Loucy (cell line): Measurements from ENCODE around the gene GABRR1.

Experiments used
- H2AFZ ChIP-seq: fragments of 200-600 bp; sonication (generic); 2 replicates; pipeline ENCODE4 v1.6.0; 2016; ENCODE audit warnings: antibody characterized with exemption, mild to moderate bottlenecking, low read length, moderate library complexity
- H3F3A ChIP-seq: fragments of 200-600 bp; 2 replicates; pipeline ENCODE4 v1.6.0; 2016; ENCODE audit warnings: antibody characterized with exemption, low read depth, mild to moderate bottlenecking
- H3K27me3 ChIP-seq: fragments of 200-600 bp; sonication (generic); 2 replicates; pipeline ENCODE4 v1.6.1; 2014; ENCODE audit warnings: low read length, mild to moderate bottlenecking; ENCODE audit not compliant: insufficient read depth, poor library complexity, severe bottlenecking
- H3K36me3 ChIP-seq: fragments of 200-600 bp; sonication (generic); 2 replicates; pipeline ENCODE4 v1.6.1; 2016; ENCODE audit warnings: low read length; ENCODE audit not compliant: insufficient read depth
- H3K4me1 ChIP-seq: fragments of 200-600 bp; sonication (generic); 2 replicates; pipeline ENCODE4 v1.5.1; 2014; ENCODE audit warnings: low read length, mild to moderate bottlenecking; ENCODE audit not compliant: insufficient read depth, poor library complexity, severe bottlenecking
- H3K4me2 ChIP-seq: fragments of 200-600 bp; sonication (generic); 2 replicates; pipeline ENCODE4 v1.6.0; 2014; ENCODE audit warnings: antibody characterized with exemption, low read length, low read depth, mild to moderate bottlenecking; ENCODE audit not compliant: poor library complexity, severe bottlenecking
- H3K4me3 ChIP-seq: fragments of 200-600 bp; sonication (generic); 2 replicates; pipeline ENCODE4 v1.5.1; 2014; ENCODE audit warnings: low read length, mild to moderate bottlenecking, mixed read lengths; ENCODE audit not compliant: poor library complexity, severe bottlenecking
- H3K79me2 ChIP-seq: fragments of 200-600 bp; sonication (generic); 2 replicates; pipeline ENCODE4 v1.6.1; 2014; ENCODE audit warnings: low read length; ENCODE audit not compliant: insufficient read depth
- H3K9ac ChIP-seq: fragments of 200-600 bp; sonication (generic); 2 replicates; pipeline ENCODE4 v1.6.0; 2014; ENCODE audit warnings: mild to moderate bottlenecking, low read depth, low read length, moderate library complexity; ENCODE audit not compliant: poor library complexity, severe bottlenecking
- H3K9me2 ChIP-seq: fragments of 200-600 bp; sonication (generic); replicated peaks from 2 replicates; pipeline ENCODE4 v1.6.1; 2016; ENCODE audit warnings: low read depth, low read length, mixed read lengths
- H3K9me3 ChIP-seq: fragments of 200-600 bp; sonication (generic); 2 replicates; pipeline ENCODE4 v1.6.1; 2014; ENCODE audit warnings: mild to moderate bottlenecking, antibody characterized with exemption, low read length, low read depth; ENCODE audit not compliant: insufficient read depth
- H4K20me1 ChIP-seq: fragments of 200-600 bp; sonication (generic); 2 replicates; pipeline ENCODE4 v1.6.0; 2014; ENCODE audit warnings: antibody characterized with exemption, low read length, mild to moderate bottlenecking; ENCODE audit not compliant: insufficient read depth, poor library complexity, severe bottlenecking
- EZH2phosphoT487 ChIP-seq: fragments of 200-600 bp; IDR thresholded peaks from 2 replicates; pipeline ENCODE4 v1.6.1; 2018; ENCODE audit warnings: antibody characterized with exemption, mild to moderate bottlenecking, moderate library complexity, borderline replicate concordance
- TF ChIP-seq, protein P1 (sequence below): fragments of 200-600 bp; sonication (generic); conservative IDR thresholded peaks from 2 replicates; pipeline ENCODE4 v1.5.1; 2014; ENCODE audit warnings: mild to moderate bottlenecking, antibody characterized with exemption, low read length

GABRR1 gene

DNA sequence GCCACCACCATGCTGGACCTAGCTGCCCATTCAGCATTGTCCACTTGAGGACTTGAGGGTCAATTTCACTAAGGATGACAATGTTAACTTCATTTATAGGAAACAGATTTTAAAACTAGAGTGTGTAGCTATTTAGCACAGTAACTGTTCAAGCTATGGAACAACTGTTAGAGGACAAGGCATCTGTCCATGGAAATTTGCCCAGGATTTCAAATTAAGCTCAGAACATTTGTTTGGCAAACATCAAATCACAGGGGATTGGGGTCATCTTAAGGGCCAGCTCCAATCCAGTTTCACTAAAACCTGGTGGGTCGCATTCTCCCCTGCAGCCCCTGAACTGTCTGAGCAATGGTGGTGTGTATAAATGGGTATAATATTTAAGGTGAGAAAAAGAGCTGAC, 36.2 kb downstream of the GABRR1 start:
- H3K9ac ChIP-seq, result no peak overlapping the region
- H3K4me2 ChIP-seq, result no peak overlapping the region
- no peaks in the 10 kb centered on the region for H3K36me3 ChIP-seq
- no peaks in the 10 kb centered on the region for H4K20me1 ChIP-seq
- TF ChIP-seq, protein P1, sequence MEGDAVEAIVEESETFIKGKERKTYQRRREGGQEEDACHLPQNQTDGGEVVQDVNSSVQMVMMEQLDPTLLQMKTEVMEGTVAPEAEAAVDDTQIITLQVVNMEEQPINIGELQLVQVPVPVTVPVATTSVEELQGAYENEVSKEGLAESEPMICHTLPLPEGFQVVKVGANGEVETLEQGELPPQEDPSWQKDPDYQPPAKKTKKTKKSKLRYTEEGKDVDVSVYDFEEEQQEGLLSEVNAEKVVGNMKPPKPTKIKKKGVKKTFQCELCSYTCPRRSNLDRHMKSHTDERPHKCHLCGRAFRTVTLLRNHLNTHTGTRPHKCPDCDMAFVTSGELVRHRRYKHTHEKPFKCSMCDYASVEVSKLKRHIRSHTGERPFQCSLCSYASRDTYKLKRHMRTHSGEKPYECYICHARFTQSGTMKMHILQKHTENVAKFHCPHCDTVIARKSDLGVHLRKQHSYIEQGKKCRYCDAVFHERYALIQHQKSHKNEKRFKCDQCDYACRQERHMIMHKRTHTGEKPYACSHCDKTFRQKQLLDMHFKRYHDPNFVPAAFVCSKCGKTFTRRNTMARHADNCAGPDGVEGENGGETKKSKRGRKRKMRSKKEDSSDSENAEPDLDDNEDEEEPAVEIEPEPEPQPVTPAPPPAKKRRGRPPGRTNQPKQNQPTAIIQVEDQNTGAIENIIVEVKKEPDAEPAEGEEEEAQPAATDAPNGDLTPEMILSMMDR, result no peak
- no peak for TF ChIP-seq EZH2phosphoT487
- H3K27me3 ChIP-seq, result no peaks in the 10 kb centered on the region
- no peaks in the 10 kb centered on the region for H3F3A ChIP-seq
- H2AFZ ChIP-seq, result no peak overlapping the region
- H3K79me2 ChIP-seq, result no peaks in the 10 kb centered on the region
- H3K9me3 ChIP-seq, result no peaks in the 10 kb centered on the region
- no peaks in the 10 kb centered on the region for H3K9me2 ChIP-seq
- H3K4me3 ChIP-seq, result no peak overlapping the region
- no peaks in the 10 kb centered on the region for H3K4me1 ChIP-seq

DNA sequence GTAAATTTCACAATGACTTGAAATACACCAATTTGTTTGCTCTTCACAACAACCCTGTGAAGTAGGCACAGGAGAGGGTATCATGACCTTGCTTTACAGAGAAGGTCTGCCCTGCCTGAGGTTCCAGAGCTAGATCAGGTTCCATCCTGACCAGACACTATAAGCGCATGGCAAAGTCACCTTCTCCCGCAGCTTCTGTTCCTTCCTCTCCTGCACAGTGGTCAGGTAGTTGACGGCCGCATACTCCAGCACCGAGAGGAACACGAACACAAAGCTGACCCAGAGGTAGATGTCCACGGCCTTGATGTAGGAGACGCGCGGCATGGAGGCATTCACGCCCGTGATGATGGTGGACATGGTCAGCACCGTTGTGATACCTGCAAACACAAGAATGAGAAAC, 37.0 kb downstream of the GABRR1 start:
- H3K4me2 ChIP-seq, result no peak overlapping the region
- no peaks in the 10 kb centered on the region for H3K4me1 ChIP-seq
- no peaks in the 10 kb centered on the region for H3K9me3 ChIP-seq
- H3K9ac ChIP-seq, result no peak overlapping the region
- H3K9me2 ChIP-seq, result no peaks in the 10 kb centered on the region
- no peak for TF ChIP-seq EZH2phosphoT487
- TF ChIP-seq, protein P1, result no peak
- no peaks in the 10 kb centered on the region for H3K36me3 ChIP-seq
- no peaks in the 10 kb centered on the region for H3F3A ChIP-seq
- no peaks in the 10 kb centered on the region for H3K79me2 ChIP-seq
- H3K27me3 ChIP-seq, result no peaks in the 10 kb centered on the region
- no peak overlapping the region for H3K4me3 ChIP-seq
- H2AFZ ChIP-seq, result no peak overlapping the region
- H4K20me1 ChIP-seq, result no peaks in the 10 kb centered on the region

DNA sequence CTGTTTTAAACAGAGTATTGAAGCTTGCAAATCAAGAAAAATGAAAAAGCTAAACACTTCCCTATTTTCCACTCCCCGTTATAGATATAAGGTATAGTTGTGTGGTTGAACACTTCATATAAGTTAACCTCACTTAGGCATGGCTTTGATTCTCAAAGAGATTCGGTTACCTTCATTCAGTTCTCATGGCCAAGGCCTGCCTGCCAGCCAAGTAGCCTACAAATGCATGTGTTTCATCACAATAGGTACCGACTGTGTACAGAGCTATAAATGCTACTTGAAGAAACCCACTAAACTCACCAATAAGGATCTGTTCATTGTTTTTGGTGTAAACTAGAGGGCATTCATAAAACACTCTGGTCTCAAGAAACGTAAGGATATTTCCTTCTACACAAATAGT, 43.5 kb downstream of the GABRR1 start:
- H3K36me3 ChIP-seq, result no peaks in the 10 kb centered on the region
- no peaks in the 10 kb centered on the region for H3K79me2 ChIP-seq
- no peaks in the 10 kb centered on the region for H3K9me3 ChIP-seq
- no peaks in the 10 kb centered on the region for H3K4me1 ChIP-seq
- no peaks in the 10 kb centered on the region for H4K20me1 ChIP-seq
- H3K27me3 ChIP-seq, result no peaks in the 10 kb centered on the region
- no peaks in the 10 kb centered on the region for H3K9me2 ChIP-seq
- no peaks in the 10 kb centered on the region for H3F3A ChIP-seq
- TF ChIP-seq, protein P1, result no peak
- no peak for TF ChIP-seq EZH2phosphoT487
- no peak overlapping the region for H3K9ac ChIP-seq
- H2AFZ ChIP-seq, result no peak overlapping the region
- no peak overlapping the region for H3K4me2 ChIP-seq
- H3K4me3 ChIP-seq, result no peak overlapping the region
